HFF-Myc (cell line): ENCODE measurements around the gene CEP20.
"Not testable (repeated sequence)": the region's sequence is repeated elsewhere in the genome, so short reads cannot be mapped to it uniquely, and the experiment has no call there.

Experiments
- DNase-seq: peaks from one replicate; pipeline ENCODE4 v3.0.0-alpha.2; 2011; ENCODE audit warnings: low read depth; ENCODE audit errors: extremely low read depth
- H3K4me3 ChIP-seq: replicated peaks from 2 replicates; pipeline ENCODE4 v1.5.1; 2011; ENCODE audit warnings: low read depth, mild to moderate bottlenecking, control low read depth, low read length
- CTCF ChIP-seq: IDR thresholded peaks from 2 replicates; pipeline ENCODE4 v1.5.1; 2012; ENCODE audit warnings: mild to moderate bottlenecking, low read depth, low read length, control low read depth; ENCODE audit errors: missing control alignments

The CEP20 gene

GRCh38 chr16:15888072-15888976 is at the start of gene CEP20:
Gene CEP20, minus strand, starts transcription at chr16:15888603. Its CDS starts 18 bp downstream, at chr16:15888585.
- H3K4me3 ChIP-seq: peak within 1 kb of the TSS; percentile 83
- peak; percentile 98 for DNase-seq
- peak; percentile 15 for TF ChIP-seq CTCF

GRCh38 chr16:15936809-15937208 is 48.4 kb upstream of the CEP20 start:
- not testable (repeated sequence) for DNase-seq, H3K4me3 ChIP-seq

GRCh38 chr16:15934991-15935390 is 46.6 kb upstream of the CEP20 start:
- no peak for TF ChIP-seq CTCF
- no peak for DNase-seq
- H3K4me3 ChIP-seq: no peak overlapping the region

- no peak overlapping the region for H3K4me3 ChIP-seq
- no peak for DNase-seq
- TF ChIP-seq CTCF: no peak
These were observed 45.4 kb upstream of the CEP20 start for GRCh38 chr16:15933781-15934180.

- TF ChIP-seq CTCF: no peak
- H3K4me3 ChIP-seq: no peak overlapping the region
- no peak for DNase-seq
These were observed 44.5 kb upstream of the CEP20 start for GRCh38 chr16:15932939-15933338.

- no peak for DNase-seq
- TF ChIP-seq CTCF: no peak
These were observed 40.1 kb upstream of the CEP20 start for GRCh38 chr16:15928261-15929104.

GRCh38 chr16:15925631-15926030 is 37.2 kb upstream of the CEP20 start:
- no peak for TF ChIP-seq CTCF
- DNase-seq: no peak
- H3K4me3 ChIP-seq: no peak overlapping the region

More at GRCh38 chr16:15928261-15929104, 40.1 kb upstream of the CEP20 start:
- no peak overlapping the region for H3K4me3 ChIP-seq
